Prostate gland (tissue), 2 donors: Measurements from ENCODE around the gene SEMA5A.

Source experiments
- POLR2A ChIP-seq: fragments of 450-650 bp; IDR thresholded peaks from one replicate; pipeline ENCODE4 v1.6.1; 2016; ENCODE audit warnings: antibody characterized with exemption, mild to moderate bottlenecking
- POLR2AphosphoS5 ChIP-seq: sonication (generic); formaldehyde crosslinking; IDR thresholded peaks from one replicate; pipeline ENCODE4 v1.6.1; 2017; ENCODE audit warnings: antibody characterized with exemption
- TF ChIP-seq, protein P1 (sequence below), 4 experiments: fragments of 200-600 bp in 2 of 4; fragments of 450-650 bp in 2 of 4; sonication (generic) in 2 of 4; IDR thresholded peaks; 1 replicate in 3 of 4; 2 replicates in 1 of 4; pipeline ENCODE4 v1.5.1; 2016 to 2019; ENCODE audit warnings: antibody characterized with exemption in 4 of 4, mild to moderate bottlenecking in 2 of 4, moderate library complexity in 2 of 4

DNA sequence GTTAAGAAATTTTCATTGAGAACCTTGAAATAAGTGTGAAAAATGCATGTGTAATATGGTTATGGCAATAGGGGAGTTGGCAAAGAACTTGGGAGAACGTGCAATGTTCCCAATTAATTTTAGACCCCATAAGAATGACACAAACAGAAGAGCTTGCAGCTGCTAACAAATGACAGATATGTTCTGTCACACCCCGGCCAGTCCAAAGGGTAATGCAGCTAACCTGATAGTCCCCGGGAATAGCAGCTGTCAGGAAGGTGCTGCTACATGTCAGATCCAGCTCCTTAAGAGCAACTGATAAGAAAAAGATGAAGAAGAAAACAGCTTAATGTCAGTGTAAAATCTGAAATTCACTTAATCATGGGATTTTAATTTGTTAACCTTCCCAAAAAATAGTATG is 30.4 kb downstream of the SEMA5A start:
- TF ChIP-seq, protein P1, sequence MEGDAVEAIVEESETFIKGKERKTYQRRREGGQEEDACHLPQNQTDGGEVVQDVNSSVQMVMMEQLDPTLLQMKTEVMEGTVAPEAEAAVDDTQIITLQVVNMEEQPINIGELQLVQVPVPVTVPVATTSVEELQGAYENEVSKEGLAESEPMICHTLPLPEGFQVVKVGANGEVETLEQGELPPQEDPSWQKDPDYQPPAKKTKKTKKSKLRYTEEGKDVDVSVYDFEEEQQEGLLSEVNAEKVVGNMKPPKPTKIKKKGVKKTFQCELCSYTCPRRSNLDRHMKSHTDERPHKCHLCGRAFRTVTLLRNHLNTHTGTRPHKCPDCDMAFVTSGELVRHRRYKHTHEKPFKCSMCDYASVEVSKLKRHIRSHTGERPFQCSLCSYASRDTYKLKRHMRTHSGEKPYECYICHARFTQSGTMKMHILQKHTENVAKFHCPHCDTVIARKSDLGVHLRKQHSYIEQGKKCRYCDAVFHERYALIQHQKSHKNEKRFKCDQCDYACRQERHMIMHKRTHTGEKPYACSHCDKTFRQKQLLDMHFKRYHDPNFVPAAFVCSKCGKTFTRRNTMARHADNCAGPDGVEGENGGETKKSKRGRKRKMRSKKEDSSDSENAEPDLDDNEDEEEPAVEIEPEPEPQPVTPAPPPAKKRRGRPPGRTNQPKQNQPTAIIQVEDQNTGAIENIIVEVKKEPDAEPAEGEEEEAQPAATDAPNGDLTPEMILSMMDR (IDR thresholded peaks at IDR 0.05) = no peak
- TF ChIP-seq POLR2A (no peak), POLR2AphosphoS5 (no peak)
